Mesenchymal stem cell (in vitro differentiated cells and primary cell): ENCODE data around the gene CD37.
"Not testable (repeated sequence)": the region's sequence is repeated elsewhere in the genome, so short reads cannot be mapped to it uniquely, and the experiment has no call there.

ENCODE experiments used
- DNase-seq: peaks from one replicate; pipeline ENCODE4 v3.0.0-alpha.2; 2013
- H2AFZ ChIP-seq: one replicate; pipeline ENCODE4 v1.6.1; 2013; ENCODE audit warnings: low read depth, mild to moderate bottlenecking, control low read depth, inconsistent platforms, low read length, moderate library complexity
- H2AK5ac ChIP-seq: 2 replicates; pipeline ENCODE4 v1.6.1; 2013; ENCODE audit warnings: low read length, moderate library complexity, mild to moderate bottlenecking, inconsistent platforms; ENCODE audit not compliant: severe bottlenecking
- H2BK120ac ChIP-seq: one replicate; pipeline ENCODE4 v1.6.1; 2013; ENCODE audit warnings: low read depth, mild to moderate bottlenecking, inconsistent platforms, low read length, moderate library complexity
- H2BK12ac ChIP-seq, 2 experiments: one replicate each; pipeline ENCODE4 v1.6.1; 2013; ENCODE audit warnings: inconsistent platforms in 2 of 2, low read length in 2 of 2, mild to moderate bottlenecking in 2 of 2, moderate library complexity in 2 of 2, control low read depth in 1 of 2
- H2BK15ac ChIP-seq: one replicate; pipeline ENCODE4 v1.6.1; 2013; ENCODE audit warnings: mild to moderate bottlenecking, low read depth, inconsistent platforms; ENCODE audit not compliant: poor library complexity, severe bottlenecking
- H2BK5ac ChIP-seq: 2 replicates; pipeline ENCODE4 v1.6.1; 2013; ENCODE audit warnings: low read depth, mild to moderate bottlenecking, low read length, control low read depth, inconsistent platforms; ENCODE audit not compliant: poor library complexity, severe bottlenecking
- H3K14ac ChIP-seq, 2 experiments: one replicate each; pipeline ENCODE4 v1.6.1; 2013; ENCODE audit warnings: inconsistent platforms in 2 of 2, low read length in 2 of 2, control low read depth in 1 of 2, mild to moderate bottlenecking in 1 of 2, moderate library complexity in 1 of 2
- H3K18ac ChIP-seq, 2 experiments: one replicate each; pipeline ENCODE4 v1.6.1; 2013; ENCODE audit warnings: inconsistent platforms in 2 of 2, low read length in 2 of 2, control low read depth in 1 of 2, low read depth in 1 of 2, mild to moderate bottlenecking in 1 of 2
- H3K23ac ChIP-seq, 2 experiments: one replicate each; pipeline ENCODE4 v1.6.1; 2013; ENCODE audit warnings: inconsistent platforms in 2 of 2, low read length in 2 of 2, mild to moderate bottlenecking in 2 of 2, moderate library complexity in 2 of 2, control low read depth in 1 of 2
- H3K27ac ChIP-seq: 2 replicates; pipeline ENCODE4 v1.5.1; 2013; ENCODE audit warnings: mild to moderate bottlenecking, moderate library complexity, low read length, control low read depth, inconsistent platforms; ENCODE audit not compliant: poor library complexity, severe bottlenecking
- H3K27me3 ChIP-seq, 2 experiments: 2 replicates each; pipeline versions ENCODE4 v1.6.1 to v1.7.0; 2013; ENCODE audit warnings: low read length in 2 of 2, mild to moderate bottlenecking in 2 of 2, moderate library complexity in 2 of 2, control low read depth in 1 of 2, inconsistent platforms in 1 of 2; ENCODE audit not compliant: control insufficient read depth in 1 of 2, insufficient read depth in 1 of 2
- H3K36me3 ChIP-seq, 2 experiments: 2 replicates each; pipeline versions ENCODE4 v1.6.1 to v1.7.0; 2013; ENCODE audit warnings: low read length in 2 of 2, control low read depth in 1 of 2, inconsistent platforms in 1 of 2, low read depth in 1 of 2, mild to moderate bottlenecking in 1 of 2; ENCODE audit not compliant: insufficient read depth in 2 of 2, control insufficient read depth in 1 of 2
- H3K4ac ChIP-seq, 2 experiments: one replicate each; pipeline ENCODE4 v1.6.1; 2013; ENCODE audit warnings: inconsistent platforms in 2 of 2, low read length in 2 of 2, mild to moderate bottlenecking in 2 of 2, moderate library complexity in 2 of 2, control low read depth in 1 of 2, low read depth in 1 of 2
- H3K4me1 ChIP-seq: 2 replicates; pipeline ENCODE4 v1.6.1; 2013; ENCODE audit warnings: low read depth, low read length, control low read depth; ENCODE audit not compliant: control insufficient read depth, insufficient read depth
- H3K4me2 ChIP-seq: 2 replicates; pipeline ENCODE4 v1.6.1; 2013; ENCODE audit warnings: low read length, mild to moderate bottlenecking, inconsistent platforms; ENCODE audit not compliant: poor library complexity, severe bottlenecking
- H3K4me3 ChIP-seq, 2 experiments: 2 replicates each; pipeline versions ENCODE4 v1.5.1 to v1.7.0; 2013; ENCODE audit warnings: low read length in 2 of 2, mild to moderate bottlenecking in 2 of 2, control low read depth in 1 of 2, low read depth in 1 of 2; ENCODE audit not compliant: insufficient read depth in 1 of 2
- H3K79me1 ChIP-seq: replicated peaks from 2 replicates; pipeline ENCODE4 v1.6.1; 2013; ENCODE audit warnings: mild to moderate bottlenecking, control low read depth, low read length, inconsistent platforms; ENCODE audit not compliant: poor library complexity, severe bottlenecking
- H3K9ac ChIP-seq: 2 replicates; pipeline ENCODE4 v1.7.0; 2013; ENCODE audit warnings: mild to moderate bottlenecking, low read length, moderate library complexity
- H3K9me3 ChIP-seq: 2 replicates; pipeline ENCODE4 v1.7.0; 2013; ENCODE audit warnings: mild to moderate bottlenecking, low read length; ENCODE audit not compliant: control insufficient read depth
- H4K8ac ChIP-seq: one replicate; pipeline ENCODE4 v1.6.1; 2013; ENCODE audit warnings: inconsistent platforms, mild to moderate bottlenecking, low read length, moderate library complexity
- H4K91ac ChIP-seq: one replicate; pipeline ENCODE4 v1.6.1; 2013; ENCODE audit warnings: mild to moderate bottlenecking, low read length, inconsistent platforms
- whole genome bisulfite sequencing: methylation state at CpG from one replicate; pipeline ENCODE4 v1.1.7; 2013; ENCODE audit warnings: mixed read lengths; 5-methylcytosine and 5-hydroxymethylcytosine counted together

The CD37 gene

GRCh38 chr19:49373174-49373573, 38.0 kb downstream of the CD37 start:
- not testable (repeated sequence) for H2AK5ac ChIP-seq, H3K36me3 ChIP-seq, H3K23ac ChIP-seq, H2BK15ac ChIP-seq, H2BK120ac ChIP-seq, H4K8ac ChIP-seq, H4K91ac ChIP-seq, H3K4me3 ChIP-seq, H2BK12ac ChIP-seq, DNase-seq, H3K4me2 ChIP-seq, H3K27ac ChIP-seq, H3K79me1 ChIP-seq, H2AFZ ChIP-seq, H3K4me1 ChIP-seq, H3K18ac ChIP-seq, H3K14ac ChIP-seq, H3K4ac ChIP-seq, H3K9ac ChIP-seq, H2BK5ac ChIP-seq
- peaks cover 23% of the 10 kb centered on the region for H3K9me3 ChIP-seq
- peaks cover 9 to 14% of the 10 kb centered on the region in 2 experiments for H3K27me3 ChIP-seq
- 80% methylated on average over 3 of the region's 3 CpGs for WGBS

GRCh38 chr19:49374665-49375434, 39.6 kb downstream of the CD37 start:
- Histone ChIP-seq H3K9ac (no peak overlapping the region), H4K8ac (no peak overlapping the region), H3K23ac (no peak overlapping the region), H3K4me1 (no peaks in the 10 kb centered on the region), H2BK12ac (no peak overlapping the region), H2BK120ac (no peak overlapping the region), H3K4me2 (no peak overlapping the region), H3K27me3 (peaks cover 9 to 14% of the 10 kb centered on the region in 2 experiments), H3K36me3 (no peaks in the 10 kb centered on the region), H3K27ac (no peak overlapping the region), H3K18ac (no peak overlapping the region), H2AK5ac (no peak overlapping the region), H4K91ac (no peak overlapping the region), H2AFZ (no peak overlapping the region), H3K14ac (no peak overlapping the region), H3K4ac (no peak overlapping the region), H3K79me1 (no peaks in the 10 kb centered on the region), H3K4me3 (no peak overlapping the region), H3K9me3 (peaks cover 10% of the 10 kb centered on the region), H2BK5ac (no peak overlapping the region), H2BK15ac (no peak overlapping the region)
- WGBS: 86% methylated on average over 16 of the region's 16 CpGs
- no peak for DNase-seq

GRCh38 chr19:49378512-49378911, 43.3 kb downstream of the CD37 start:
- Histone ChIP-seq H2BK120ac (no peak overlapping the region), H3K4me3 (no peak overlapping the region), H3K79me1 (no peaks in the 10 kb centered on the region), H3K18ac (no peak overlapping the region), H2BK12ac (no peak overlapping the region), H3K27ac (no peak overlapping the region), H4K91ac (no peak overlapping the region), H4K8ac (no peak overlapping the region), H3K27me3 (peaks cover 11 to 14% of the 10 kb centered on the region in 2 experiments), H2AK5ac (no peak overlapping the region), H2AFZ (no peak overlapping the region), H3K23ac (no peak overlapping the region), H2BK15ac (no peak overlapping the region), H2BK5ac (no peak overlapping the region), H3K9ac (no peak overlapping the region), H3K4me2 (no peak overlapping the region), H3K4me1 (no peaks in the 10 kb centered on the region), H3K14ac (no peak overlapping the region), H3K9me3 (peaks cover 17% of the 10 kb centered on the region), H3K36me3 (no peaks in the 10 kb centered on the region), H3K4ac (no peak overlapping the region)
- DNase-seq: no peak
- 62% methylated on average over 3 of the region's 3 CpGs for WGBS

GRCh38 chr19:49380391-49380790, 45.2 kb downstream of the CD37 start:
- WGBS: 71% methylated on average over 1 of the region's 3 CpGs
- Histone ChIP-seq H3K9me3 (peaks cover 22% of the 10 kb centered on the region), H4K91ac (no peak overlapping the region), H2BK5ac (no peak overlapping the region), H3K23ac (no peak overlapping the region), H3K79me1 (no peaks in the 10 kb centered on the region), H2BK15ac (no peak overlapping the region), H3K14ac (no peak overlapping the region), H3K18ac (no peak overlapping the region), H4K8ac (no peak overlapping the region), H2BK12ac (no peak overlapping the region), H2BK120ac (no peak overlapping the region), H3K4me3 (no peak overlapping the region), H2AK5ac (no peak overlapping the region), H3K4me2 (no peak overlapping the region), H3K9ac (no peak overlapping the region), H3K27ac (no peak overlapping the region), H3K36me3 (no peaks in the 10 kb centered on the region), H3K4ac (no peak overlapping the region), H3K27me3 (peaks cover 9 to 10% of the 10 kb centered on the region in 2 experiments), H2AFZ (no peak overlapping the region), H3K4me1 (no peaks in the 10 kb centered on the region)
- DNase-seq: no peak
